HG03521 (cell line): ENCODE results near the gene CYS1.
A peak's percentile ranks its signal among the peaks of the same experiment; 100 is the strongest.

ENCODE experiments used
- ATAC-seq: cut with Tn5 transposase; IDR thresholded peaks from one replicate; pipeline ENCODE4 v1.9.1; 2021; ENCODE audit warnings: mild to moderate bottlenecking, moderate library complexity; ENCODE audit not compliant: unreplicated experiment

Gene CYS1

DNA sequence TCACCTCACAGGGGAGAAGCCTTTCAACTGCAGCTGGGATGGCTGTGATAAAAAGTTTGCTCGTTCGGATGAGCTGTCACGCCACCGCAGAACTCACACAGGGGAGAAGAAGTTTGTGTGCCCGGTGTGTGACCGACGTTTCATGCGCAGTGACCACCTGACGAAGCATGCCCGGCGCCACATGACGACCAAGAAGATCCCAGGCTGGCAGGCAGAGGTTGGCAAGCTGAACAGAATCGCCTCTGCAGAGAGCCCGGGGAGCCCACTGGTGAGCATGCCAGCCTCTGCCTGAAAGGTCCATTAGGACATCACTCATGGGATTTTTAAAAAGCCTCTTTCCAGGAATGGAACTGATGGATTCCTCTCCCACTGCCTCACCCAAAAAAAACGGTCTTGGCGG is 28.0 kb downstream of the CYS1 start:
- no peak for ATAC-seq

DNA sequence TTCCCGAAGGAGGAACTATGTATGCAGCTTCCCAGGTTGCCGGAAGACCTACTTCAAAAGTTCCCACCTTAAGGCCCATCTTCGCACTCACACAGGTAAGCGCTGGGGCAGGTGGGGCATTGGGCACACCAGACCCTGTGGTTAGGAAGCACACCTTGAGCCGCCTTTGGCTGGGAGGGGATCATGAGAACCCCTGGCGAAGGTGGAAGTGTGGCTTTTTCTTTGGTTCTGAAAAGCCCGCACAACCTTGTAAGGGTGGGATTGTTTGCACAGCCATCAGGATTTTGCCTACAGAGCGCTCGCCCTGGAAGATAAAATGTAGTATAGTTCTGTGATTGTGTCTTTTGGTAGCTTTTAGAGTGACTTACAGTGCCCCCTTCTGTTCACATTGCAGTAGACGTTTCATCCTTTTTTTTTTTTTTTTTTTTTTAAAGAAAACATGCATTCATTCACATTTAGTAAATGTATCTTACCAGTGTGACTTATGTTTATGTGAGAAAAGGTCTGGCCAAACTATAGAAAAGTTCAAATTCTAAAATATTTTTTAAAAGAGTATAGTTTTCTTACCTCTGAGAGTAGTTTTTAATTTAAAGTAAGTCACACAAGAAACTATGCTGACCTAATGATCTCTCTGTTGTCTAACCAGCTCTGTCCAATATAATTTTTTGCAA is 31.6 kb downstream of the CYS1 start:
- no peak for ATAC-seq

DNA sequence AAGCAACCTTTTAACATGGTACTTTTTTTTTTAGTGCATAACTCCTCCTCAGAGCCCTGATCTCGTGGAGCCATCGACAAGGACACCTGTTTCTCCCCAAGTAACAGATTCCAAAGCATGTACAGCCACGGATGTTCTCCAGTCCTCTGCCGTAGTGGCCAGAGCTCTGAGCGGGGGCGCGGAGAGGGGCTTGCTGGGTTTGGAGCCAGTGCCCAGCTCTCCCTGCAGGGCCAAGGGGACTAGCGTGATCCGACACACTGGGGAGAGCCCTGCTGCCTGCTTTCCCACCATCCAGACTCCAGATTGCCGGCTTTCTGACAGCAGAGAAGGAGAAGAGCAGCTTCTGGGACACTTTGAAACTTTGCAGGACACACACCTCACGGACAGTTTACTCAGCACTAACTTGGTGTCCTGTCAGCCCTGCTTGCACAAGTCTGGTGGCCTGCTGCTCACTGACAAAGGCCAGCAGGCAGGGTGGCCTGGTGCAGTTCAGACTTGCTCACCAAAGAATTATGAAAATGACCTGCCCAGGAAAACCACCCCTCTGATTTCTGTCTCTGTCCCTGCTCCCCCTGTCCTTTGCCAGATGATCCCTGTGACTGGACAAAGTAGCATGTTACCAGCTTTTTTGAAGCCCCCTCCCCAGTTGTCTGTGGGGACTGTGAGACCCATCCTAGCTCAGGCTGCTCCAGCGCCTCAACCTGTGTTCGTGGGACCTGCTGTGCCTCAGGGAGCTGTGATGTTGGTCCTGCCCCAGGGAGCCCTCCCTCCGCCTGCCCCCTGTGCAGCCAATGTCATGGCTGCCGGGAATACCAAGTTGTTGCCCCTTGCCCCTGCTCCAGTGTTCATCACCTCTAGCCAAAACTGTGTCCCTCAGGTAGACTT is 32.4 kb downstream of the CYS1 start:
- no peak for ATAC-seq

DNA sequence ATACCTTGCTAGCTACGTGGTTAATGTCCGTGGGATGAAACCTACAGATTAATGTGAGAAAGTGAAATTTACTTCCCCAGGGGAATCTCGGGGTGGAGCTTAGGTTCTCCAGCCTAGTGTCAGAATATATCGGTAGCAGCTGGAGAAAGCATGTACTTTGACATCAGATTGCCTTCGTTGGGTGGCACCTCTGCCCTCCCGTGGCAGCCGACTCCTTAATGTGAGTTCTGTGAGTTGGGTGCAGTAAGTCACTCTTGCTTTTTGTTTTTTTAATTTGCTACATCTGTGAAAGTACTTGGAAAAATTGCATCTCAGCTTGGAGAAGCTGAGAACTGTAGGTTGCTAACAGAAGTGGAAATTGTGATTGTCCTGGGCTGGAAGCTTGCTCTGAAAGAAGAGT is 33.3 kb downstream of the CYS1 start:
- no peak for ATAC-seq

DNA sequence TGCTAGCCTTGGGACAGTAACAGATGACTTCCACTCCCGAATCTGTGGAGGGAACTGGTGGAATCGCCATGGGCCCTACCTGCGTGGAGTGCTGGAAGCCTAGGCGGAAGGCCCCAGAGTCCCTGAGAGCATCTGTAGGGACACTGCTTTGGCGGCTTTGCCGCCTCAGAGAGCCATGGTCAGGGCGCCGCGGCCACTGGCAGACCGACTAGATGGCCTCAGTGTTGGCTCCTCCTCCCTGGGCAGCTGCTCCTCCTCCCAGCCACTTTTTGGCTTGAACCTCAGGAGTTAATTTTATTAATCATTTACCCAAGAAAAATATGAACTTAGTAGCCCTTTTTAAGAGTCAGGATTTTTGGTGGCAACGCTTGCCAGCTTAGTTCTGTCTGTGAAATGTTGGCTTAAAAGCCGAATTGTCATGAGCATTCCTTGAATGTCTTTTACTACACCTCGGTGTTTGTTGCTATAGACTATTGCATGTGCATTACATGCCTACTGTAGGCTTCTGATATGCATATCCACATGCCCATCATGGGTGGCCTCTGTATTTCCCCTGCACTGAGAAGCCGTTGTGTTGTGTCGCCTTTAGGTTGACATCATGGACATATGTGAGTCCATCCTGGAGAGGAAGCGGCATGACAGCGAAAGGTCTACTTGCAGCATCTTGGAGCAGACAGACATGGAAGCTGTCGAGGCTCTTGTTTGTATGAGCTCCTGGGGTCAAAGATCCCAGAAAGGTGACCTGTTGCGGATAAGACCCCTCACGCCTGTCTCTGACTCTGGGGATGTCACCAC is 34.5 kb downstream of the CYS1 start:
- no peak for ATAC-seq

DNA sequence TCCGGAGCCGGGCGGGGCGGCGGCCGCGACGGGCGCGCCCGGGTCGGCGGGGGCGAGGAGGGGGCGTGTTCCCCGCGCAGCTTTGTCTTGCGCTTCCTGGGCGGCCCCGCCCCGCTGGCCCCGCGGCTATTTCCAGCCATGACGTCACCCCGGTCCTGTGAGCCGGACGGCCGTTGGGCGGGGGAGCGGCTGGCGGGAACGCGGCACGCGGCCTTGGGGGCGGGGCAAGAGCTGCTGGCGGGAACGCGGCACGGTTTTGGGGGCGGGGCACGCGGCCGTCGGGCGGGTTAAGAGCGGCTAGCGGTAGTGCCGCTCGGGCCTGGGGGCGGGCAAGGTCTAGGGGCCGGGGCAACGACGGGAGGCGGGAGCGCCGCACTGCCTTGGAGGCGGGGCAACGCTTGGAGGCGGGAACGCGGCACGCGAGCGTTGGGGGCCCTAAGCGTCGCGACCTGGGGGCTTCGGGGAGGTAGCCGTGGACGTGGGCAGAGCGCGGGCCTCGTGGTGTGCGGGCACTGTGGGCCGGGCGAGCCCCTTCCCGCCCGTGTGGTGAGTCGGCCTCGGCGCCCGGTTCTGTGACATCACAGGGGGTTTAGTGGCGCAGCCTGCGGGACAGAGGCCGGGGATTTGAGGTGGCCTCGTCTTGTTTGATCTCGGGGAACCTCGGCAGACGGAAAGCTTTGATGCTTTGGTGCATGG is 36.2 kb downstream of the CYS1 start:
- peak; percentile 44 for ATAC-seq

DNA sequence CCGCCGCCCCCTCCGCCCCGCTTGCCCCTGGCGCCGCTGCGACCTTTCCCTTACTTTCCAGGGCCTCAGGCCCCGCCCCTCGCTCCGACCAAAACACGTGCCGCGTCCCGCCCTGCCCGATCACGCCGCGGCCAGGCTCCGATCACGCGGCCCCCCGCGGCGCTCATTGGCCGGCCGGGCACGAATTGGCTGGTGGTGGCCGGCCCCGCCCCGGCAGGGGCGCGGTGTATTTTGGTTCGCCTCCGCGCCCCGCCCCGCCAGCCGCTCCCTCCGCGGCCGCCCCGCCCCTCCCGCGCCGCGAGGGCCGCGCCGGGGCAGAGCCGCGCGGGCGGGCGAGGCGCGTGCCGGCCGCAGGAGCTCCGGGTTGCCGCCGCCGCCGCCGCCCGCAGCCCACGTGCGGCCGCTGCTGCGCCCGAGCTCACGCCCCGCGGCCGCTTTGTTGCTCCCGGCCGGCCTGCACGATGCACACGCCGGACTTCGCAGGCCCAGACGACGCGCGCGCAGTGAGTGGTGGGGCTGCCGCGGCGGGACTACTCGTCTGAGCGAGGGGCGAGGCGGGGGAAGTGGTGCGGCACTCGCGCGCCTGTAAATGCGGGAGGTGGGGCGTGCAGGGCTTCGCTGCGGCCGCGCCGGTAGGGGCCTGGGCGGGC is 36.8 kb downstream of the CYS1 start, which contains the start of gene KLF11:
TSS of gene KLF11 (plus strand) at position 295 of the 650 bp plus-strand sequence. CDS start at position 462, 167 bp downstream.
- ATAC-seq: peak; percentile 74

DNA sequence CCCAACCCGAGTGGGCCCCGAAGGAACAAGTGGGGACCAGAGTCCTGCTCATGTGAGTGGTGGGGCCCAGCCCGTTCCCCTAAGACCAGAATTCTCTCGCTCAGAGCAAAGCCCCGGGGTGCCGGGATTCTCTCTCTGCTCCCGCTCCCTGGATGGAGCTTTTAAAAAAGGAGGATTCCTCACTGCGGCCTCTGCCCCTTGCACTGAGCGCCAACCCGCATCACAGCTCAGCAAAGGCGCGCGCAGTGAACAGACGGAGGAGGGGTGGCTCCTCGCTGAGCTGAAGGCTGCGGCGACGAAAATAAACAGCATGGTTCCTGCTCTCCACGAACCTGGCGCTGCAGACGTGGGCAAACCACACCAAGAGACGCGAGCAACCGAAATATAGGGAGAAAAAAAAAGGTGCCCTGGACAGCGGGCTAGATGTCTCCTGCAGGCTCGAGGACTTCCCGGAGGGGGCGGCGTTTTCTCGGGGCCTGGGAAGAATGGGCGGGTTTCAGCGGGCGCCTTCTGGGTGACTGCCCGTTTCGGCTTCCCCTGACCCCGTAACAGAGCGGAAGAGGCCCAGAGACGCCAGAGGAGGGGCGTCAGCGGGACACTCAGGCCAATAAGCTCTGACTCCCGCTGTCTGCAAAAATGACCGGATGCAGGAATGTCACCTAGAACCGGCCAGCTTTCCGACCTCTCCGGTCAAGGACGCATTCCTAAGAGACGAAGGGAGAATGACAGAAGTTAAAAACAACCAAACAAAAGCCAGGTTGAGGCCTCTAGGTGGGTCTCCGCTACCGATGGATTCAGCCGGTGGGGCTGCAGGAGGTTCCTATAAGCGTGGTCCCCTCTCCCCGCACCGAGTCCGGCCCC is 37.7 kb downstream of the CYS1 start:
- ATAC-seq: no peak

DNA sequence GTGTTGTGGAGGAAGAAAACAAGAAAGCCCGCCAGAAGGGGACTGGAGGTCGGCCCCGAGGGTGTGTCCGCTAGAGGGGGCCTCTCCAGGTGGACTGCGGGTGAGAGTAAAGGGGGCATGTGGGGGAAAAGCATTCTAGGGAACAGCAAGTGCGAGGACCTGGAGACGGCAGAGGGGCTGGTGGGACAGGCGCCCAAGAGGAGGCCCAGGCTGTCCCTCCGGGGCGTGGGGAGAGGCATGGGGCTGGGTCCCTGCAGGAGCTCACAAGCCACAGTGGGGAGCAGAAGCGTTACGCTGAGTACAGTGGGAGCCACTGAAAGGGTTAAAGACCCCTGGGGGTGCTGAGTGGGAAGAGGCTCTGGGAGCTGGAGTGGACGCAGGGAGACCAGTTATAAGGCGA is 38.5 kb downstream of the CYS1 start:
- ATAC-seq: no peak

DNA sequence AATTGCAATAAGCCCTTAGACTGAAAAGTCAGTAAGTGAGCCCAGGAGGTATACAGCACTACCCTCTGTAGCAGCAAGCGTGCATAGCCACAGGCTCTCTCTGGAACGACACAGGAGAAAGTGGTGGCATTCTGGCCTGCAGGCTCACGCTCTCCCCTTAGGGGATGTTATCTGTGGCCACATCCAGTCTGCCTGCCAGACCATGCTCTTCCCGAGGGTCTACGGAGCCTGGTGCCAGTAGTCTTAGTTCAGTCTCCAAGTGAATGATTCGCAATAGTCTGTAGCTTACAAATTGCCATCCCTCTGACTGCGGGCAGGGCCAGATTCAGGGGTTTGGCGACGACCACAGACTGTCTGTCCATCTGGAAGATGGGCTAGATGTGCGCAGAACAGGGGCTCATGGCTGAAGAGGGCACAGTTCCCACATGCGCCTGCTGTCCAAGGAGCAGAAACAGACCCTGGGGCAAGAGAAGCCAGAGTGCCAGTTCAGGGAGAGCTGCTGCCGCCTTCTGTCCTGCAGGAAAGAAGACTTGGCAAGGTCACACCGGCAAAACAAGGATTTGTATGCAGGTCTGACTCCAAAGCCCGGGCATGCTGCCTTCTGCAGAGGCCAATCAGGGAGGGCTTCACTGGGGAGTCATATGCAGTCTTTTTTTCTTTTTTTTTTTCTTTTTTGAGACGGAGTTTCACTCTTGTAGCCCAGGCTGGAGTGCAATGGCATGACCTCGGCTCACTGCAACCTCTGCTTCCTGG is 40.4 kb downstream of the CYS1 start:
- no peak for ATAC-seq

DNA sequence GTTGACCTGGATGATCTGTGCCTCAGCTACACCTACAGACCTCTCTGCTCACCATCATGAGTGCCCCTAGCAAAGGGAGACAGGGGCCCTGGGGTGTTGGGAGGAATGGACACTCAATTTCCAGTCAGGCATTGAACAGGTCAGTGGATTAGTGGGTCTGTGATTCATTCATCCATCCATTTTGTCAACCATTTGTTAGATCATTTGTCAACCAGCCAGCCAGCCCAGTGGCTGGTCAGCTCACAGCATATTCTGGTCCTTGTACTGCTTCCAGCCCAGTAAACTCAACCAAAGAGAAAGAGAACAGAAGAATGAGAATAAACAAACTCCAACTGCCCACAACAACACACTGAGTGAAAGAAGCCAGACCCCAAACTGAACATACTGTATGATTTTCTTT is 41.5 kb downstream of the CYS1 start:
- no peak for ATAC-seq

DNA sequence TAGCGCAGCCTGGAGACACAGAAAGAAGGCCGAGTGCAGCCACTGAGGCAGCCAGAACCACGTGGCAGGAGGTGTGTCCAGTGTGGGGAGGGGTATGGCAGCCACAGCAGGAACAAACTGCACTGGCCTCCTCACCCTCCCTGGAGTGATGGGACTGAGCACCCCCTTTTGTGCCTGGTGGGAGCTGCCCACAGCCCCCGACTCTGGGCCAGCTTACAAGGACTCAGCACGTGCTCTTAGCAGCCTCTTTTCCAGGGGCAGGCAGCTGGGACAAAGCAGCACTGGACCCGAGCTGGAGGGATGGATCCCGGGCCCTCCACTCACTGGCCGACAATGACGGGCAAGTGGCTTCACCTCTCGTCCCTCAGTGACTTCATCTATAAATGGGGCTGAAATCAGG is 42.1 kb downstream of the CYS1 start:
- ATAC-seq: no peak

DNA sequence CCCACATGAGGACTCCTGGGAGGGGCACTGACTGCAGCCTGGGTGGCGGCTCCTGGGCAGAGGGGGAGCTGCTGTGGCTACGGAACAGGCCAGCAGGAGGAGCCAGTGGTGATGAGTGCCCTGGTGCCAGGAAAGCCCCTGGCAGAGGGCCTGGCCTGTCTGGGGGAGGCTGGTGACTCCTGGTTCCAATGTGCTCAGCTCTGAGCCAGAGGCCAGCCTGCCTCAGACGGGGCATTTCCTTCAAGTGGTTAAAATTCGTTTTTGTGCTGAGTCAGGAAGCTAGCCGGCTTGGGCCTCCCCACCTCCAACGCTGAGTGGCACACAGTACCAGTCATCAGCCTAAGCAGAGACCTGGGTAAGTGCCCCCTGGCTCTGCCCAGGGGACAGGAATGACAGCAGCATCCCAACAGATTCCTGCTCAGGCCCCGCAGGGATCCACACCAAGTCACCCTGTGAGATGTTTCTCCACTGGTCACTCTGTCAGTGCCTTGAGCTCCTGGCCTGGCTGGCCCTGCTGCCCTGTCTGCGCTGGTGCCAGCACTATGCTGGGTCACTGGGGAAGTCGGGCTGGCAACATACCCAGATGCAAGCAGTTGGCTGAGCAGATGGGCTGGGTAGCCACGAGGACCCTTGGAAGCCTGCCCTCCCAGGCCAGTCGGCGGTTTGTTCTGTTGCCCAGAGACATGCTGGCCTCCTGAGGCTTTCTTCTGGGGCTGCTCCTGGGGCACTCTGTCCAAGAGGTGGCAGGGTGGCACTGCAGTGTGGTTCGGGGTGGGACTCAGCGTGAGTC is 43.9 kb downstream of the CYS1 start:
- ATAC-seq: no peak

DNA sequence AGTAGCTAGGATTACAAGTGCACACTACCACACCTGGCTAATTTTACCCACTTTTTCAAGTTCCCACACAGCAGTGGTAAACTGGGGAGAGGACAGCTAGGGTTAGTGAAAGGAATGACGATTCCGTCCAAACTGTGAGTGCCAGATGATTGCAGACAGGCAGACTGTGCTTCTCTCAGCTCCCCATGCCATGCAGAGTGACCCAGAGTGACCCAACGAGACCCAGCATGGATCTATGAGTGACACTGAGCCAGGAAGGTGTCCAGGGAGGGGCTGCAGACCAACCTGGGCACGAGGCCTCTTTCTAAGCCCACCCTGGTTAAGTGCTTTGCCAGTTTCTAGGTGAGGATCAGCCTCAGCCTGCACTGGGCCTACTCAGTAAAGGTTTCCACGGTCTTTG is 44.6 kb downstream of the CYS1 start:
- no peak for ATAC-seq

DNA sequence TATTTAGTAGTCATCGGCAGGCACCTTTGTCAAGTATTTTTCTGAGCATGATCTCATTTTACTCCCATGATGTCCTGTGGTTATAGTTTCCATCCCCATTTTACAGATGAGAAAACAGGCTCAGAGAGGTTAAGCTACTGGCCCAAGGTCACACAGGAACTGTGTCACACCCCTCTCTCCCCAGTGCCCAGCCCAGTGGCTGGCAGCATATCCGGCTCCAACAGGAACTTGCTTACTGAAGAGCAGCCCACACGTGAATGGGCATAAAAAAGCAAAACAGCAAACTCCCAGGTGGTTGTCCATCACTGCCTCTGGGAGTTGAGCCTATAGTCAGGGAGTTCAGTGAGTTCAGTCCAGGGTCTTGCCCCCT is 45.2 kb downstream of the CYS1 start:
- ATAC-seq: no peak

DNA sequence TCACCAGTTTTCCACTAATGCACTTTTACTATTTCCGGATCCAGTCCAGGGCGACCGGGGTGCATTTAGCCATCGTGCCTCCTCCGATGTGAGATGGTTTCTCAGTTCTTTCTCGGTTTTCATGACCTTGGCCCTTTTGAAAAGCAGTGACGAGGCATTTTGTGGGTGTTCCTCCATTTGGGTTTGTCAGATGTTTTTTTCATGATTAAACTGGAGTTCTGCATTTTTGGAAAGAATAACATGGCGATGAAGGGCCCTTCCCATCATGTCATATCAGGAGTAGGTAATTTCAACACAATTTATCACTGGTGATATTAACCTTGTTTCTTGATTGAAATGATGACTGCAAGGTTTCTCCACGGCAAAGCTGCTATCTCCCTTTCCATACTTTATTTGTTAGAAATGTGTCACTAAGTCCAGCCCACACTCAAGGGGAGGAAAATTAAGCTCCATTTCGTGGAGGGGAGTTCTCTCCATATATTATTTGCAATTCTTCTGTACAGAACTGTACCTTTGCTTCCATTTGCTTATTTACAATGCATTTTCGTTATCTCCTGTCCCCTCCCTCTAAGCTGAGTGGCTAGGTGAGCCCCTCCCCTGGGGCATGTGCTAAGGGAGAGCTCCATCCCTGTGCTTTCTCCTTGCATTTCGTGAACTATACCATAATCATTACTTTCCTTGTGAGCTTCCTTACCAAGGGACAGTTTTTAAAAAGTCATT is 45.7 kb downstream of the CYS1 start:
- ATAC-seq: no peak

DNA sequence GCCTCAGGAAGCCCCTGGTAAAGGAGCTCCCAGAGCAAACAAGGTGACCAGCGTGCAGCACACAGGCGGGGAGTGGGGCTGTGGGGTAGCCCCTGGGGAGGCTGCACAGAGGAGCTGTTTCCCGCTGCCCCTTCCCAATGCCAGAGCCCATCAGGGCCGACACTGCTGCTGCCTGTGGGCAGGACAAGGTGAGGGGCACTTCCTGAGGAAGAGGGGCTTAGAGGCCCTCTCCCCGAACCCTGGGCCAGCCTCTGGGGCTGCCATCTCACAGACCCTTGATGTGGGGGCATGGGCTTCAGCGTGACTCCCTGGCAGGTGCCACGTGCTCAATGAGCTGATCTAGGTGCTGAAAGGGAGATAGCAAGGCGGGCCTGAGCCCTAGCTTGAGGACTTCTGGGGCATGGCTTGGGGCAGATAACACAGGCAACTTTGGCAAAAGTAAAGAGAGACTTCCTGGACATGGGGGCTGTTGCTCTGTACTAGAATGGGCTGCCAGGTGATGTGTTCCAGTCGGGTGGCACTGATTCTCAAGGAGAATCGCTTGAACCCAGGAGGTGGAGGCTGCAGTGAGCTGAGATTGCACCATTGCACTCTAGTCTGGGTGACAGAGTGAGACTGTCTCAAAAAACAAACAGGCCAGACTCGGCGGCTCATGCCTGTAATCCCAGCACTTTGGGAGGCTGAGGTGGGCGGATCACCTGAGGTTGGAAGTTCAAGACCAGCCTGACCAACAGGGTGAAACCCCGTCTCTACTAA is 46.8 kb downstream of the CYS1 start:
- ATAC-seq: no peak
